Lung (tissue), 12 donors: Measurements from ENCODE around the gene DYRK1A. TPM values are rescaled to one million over a fixed set of nuclear protein-coding genes. Genes with fewer than 3 reads are reported as not detected.
"Not testable (repeated sequence)": the region's sequence is repeated elsewhere in the genome, so short reads cannot be mapped to it uniquely, and the experiment has no call there.

Experiments
- ATAC-seq: fragments of 200-7000 bp; cut with Tn5 transposase; one replicate; pipeline ENCODE4 v1.9.1; 2020; ENCODE audit warnings: moderate number of reproducible peaks; ENCODE audit not compliant: insufficient read depth, low FRiP score
- DNase-seq, 3 donors: peaks; one replicate each; pipeline ENCODE4 v3.0.0-alpha.2; 2013 to 2017
- H3K27ac ChIP-seq, 2 donors: one replicate each; pipeline ENCODE4 v1.5.1; 2013; ENCODE audit warnings: mild to moderate bottlenecking in 2 of 2, moderate library complexity in 2 of 2, control low read depth in 1 of 2, inconsistent platforms in 1 of 2, low read depth in 1 of 2, low read length in 1 of 2
- H3K27me3 ChIP-seq, 3 donors: one replicate each; pipeline ENCODE4 v1.5.1; 2013; ENCODE audit warnings: low read length in 2 of 3; ENCODE audit not compliant: control insufficient read depth in 3 of 3, insufficient read depth in 3 of 3
- H3K36me3 ChIP-seq, 4 donors: one replicate each; pipeline ENCODE4 v1.5.1; 2013; ENCODE audit warnings: low read length in 4 of 4, mild to moderate bottlenecking in 1 of 4, moderate library complexity in 1 of 4; ENCODE audit not compliant: control insufficient read depth in 4 of 4, insufficient read depth in 4 of 4
- H3K4me1 ChIP-seq, 5 donors: one replicate each; pipeline ENCODE4 v1.5.1; 2013; ENCODE audit warnings: low read length in 5 of 5, mild to moderate bottlenecking in 2 of 5, moderate library complexity in 1 of 5; ENCODE audit not compliant: control insufficient read depth in 5 of 5, insufficient read depth in 5 of 5
- H3K4me3 ChIP-seq: one replicate; pipeline ENCODE4 v1.5.1; 2013; ENCODE audit warnings: mild to moderate bottlenecking, control low read depth, moderate library complexity
- H3K9ac ChIP-seq, 2 donors: one replicate each; pipeline ENCODE4 v1.5.1; 2013; ENCODE audit warnings: low read length in 2 of 2, control low read depth in 1 of 2; ENCODE audit not compliant: insufficient read depth in 1 of 2
- H3K9me3 ChIP-seq, 4 donors: one replicate each; pipeline ENCODE4 v1.5.1; 2013; ENCODE audit warnings: low read length in 3 of 4, mild to moderate bottlenecking in 1 of 4, moderate library complexity in 1 of 4; ENCODE audit not compliant: control insufficient read depth in 4 of 4, insufficient read depth in 3 of 4
- WGBS, 2 donors: extraction: QIAGEN DNeasy Blood & Tissue Kit; methylation state at CpG; one replicate each; pipeline ENCODE4 v1.1.7; 2013; 5-methylcytosine and 5-hydroxymethylcytosine counted together
- polyA plus RNA-seq, 2 donors: library from polyadenylated mRNA; stranded (reverse); fragments of 200-250 nt; gene quantifications; one replicate each; pipeline ENCODE4 v1.2.1, GENCODE V29; 2013
- total RNA-seq, 2 donors: library from RNA; depleted of rRNA in 1 of 2; stranded (reverse); fragments of >200 nt in 1 of 2; gene quantifications; one replicate each; pipeline ENCODE4 v1.2.1, GENCODE V29; 2014 to 2021
- TF ChIP-seq, protein P1 (sequence below): IDR thresholded peaks from 2 replicates; pipeline ENCODE4 v1.5.1; 2012; ENCODE audit warnings: mild to moderate bottlenecking; ENCODE audit errors: control extremely low read depth, extremely low read depth
- donor health status: control.
- donor health status: control.
- donor health status: Bipolar disorder and iron deficiency.
- donor health status: healthy.
- donor health status: DM: yes; HTN: yes; CAD: no.

The DYRK1A gene
- total and polyA plus RNA-seq, 4 donors = 22.1 to 149 (median 43.3) TPM

DNA sequence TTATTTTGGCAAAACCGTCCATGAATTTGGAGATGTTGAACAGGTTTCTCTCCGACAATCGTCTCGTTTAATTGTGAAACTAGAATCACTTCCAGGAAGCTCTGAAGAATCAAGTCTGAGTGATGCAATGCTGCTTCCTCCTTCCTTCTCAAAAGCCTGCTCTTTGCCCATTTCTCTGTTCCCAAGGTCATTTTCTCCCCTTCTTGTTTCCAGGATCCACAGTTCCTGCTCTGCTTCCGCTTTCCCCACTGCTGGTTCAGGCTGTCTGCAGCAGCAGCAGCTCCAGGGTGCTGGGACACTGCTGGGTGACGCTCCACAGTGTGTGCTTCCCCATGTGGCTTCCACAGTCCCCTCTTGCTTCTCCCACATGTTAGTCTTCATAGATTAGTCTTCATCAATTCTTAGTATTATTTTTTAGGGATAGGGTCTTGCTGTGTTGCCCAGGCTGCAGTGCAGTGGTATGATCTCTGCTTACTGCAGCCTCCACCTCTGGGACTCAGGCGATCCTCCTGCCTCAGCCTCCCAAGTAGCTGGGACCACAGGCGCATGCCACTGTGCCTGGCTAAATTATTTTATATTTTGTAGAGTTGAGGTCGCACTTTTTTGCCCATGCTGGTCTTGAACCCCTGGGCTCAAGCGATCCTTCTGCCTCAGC lies 156.2 kb downstream of the DYRK1A start:
- no peak overlapping the region for H3K9ac ChIP-seq
- H3K9me3 ChIP-seq = no peaks in the 10 kb centered on the region
- no peak for DNase-seq
- WGBS, 2 donors = 68 to 77% methylated on average over 10 of the region's 10 CpGs
- no peak overlapping the region for H3K27ac ChIP-seq
- no peak for ATAC-seq
- H3K27me3 ChIP-seq = no peaks in the 10 kb centered on the region
- no peak overlapping the region for H3K4me3 ChIP-seq
- H3K36me3 ChIP-seq = no peaks in the 10 kb centered on the region
- H3K4me1 ChIP-seq = no peaks in the 10 kb centered on the region
- TF ChIP-seq, protein P1, sequence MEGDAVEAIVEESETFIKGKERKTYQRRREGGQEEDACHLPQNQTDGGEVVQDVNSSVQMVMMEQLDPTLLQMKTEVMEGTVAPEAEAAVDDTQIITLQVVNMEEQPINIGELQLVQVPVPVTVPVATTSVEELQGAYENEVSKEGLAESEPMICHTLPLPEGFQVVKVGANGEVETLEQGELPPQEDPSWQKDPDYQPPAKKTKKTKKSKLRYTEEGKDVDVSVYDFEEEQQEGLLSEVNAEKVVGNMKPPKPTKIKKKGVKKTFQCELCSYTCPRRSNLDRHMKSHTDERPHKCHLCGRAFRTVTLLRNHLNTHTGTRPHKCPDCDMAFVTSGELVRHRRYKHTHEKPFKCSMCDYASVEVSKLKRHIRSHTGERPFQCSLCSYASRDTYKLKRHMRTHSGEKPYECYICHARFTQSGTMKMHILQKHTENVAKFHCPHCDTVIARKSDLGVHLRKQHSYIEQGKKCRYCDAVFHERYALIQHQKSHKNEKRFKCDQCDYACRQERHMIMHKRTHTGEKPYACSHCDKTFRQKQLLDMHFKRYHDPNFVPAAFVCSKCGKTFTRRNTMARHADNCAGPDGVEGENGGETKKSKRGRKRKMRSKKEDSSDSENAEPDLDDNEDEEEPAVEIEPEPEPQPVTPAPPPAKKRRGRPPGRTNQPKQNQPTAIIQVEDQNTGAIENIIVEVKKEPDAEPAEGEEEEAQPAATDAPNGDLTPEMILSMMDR = no peak

DNA sequence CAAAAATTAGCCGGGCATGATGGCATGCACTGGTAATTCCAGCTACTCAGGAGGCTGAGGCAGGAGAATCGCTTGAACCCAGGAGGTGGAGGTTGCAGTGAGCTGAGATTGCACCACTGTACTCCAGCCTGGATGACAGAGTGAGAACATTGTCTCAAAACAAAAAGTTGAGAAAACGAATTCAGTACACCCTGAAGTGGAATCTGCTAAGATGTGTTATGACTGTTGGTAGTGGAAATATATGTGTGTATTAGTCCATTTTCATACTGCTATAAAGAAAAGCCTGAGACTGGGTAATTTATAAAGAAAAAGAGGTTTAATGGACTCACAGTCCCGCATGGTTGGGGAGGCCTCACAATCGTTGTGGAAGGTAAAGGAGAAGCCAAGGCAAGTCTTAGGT lies 158.4 kb downstream of the DYRK1A start:
- WGBS, 2 donors = 93 to 95% methylated on average over 5 of the region's 5 CpGs
- H3K9ac ChIP-seq, H3K27me3 ChIP-seq, H3K9me3 ChIP-seq, H3K27ac ChIP-seq, ATAC-seq, H3K4me1 ChIP-seq, H3K36me3 ChIP-seq, DNase-seq, H3K4me3 ChIP-seq: not testable (repeated sequence)

DNA sequence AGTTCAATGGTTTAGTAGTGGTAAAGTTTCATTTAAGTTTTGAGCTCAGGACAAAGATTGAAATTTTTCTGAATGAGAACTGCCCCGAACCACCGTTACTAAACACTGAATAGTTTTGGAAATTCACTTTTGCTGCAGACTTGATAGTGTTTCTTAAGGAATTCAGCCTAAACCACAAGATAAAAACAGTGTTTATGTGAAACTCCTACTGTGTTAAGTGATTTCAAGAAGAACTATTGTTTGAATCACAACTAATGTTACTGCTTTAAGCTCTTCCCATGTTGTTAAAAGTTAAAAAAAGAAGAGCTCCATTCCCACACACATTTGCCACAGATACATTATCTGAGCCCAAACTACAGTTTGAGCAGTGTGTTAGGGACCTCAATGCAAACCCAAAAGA lies 159.2 kb downstream of the DYRK1A start:
- Histone ChIP-seq H3K9me3 (no peaks in the 10 kb centered on the region), H3K4me1 (peaks cover 0 to 5% (median 0%) of the 10 kb centered on the region in 5 donors), H3K27ac (no peak overlapping the region), H3K9ac (no peak overlapping the region), H3K27me3 (no peaks in the 10 kb centered on the region), H3K36me3 (no peaks in the 10 kb centered on the region), H3K4me3 (no peak overlapping the region)
- TF ChIP-seq, protein P1 = no peak
- DNase-seq (no peak), ATAC-seq (no peak)
- 92 to 97% methylated on average over 2 of the region's 2 CpGs for WGBS, 2 donors

DNA sequence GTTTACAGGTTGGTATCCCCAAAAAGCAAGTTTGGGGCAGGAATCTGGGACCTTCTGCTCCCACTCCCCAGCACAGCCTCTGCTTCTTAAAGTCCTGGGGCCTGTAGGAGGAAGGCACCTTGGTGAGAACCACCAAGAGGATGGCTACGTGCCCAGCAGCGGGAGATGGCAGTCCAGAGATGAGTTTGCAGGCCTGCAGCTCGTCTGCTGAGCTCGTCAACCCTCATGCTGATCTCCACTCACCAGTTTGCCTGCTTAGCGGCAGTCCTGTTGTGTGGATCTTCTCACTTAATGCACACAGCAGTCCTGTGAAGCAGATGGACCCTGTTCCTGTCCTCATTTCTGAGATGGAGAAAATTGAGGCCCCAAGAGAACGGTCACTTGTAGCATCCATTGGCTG lies 160.5 kb downstream of the DYRK1A start:
- H3K27me3 ChIP-seq = no peaks in the 10 kb centered on the region
- DNase-seq (no peak), ATAC-seq (no peak)
- no peak overlapping the region for H3K27ac ChIP-seq
- TF ChIP-seq, protein P1 = no peak
- H3K4me1 ChIP-seq = peaks cover 0 to 12% (median 6%) of the 10 kb centered on the region in 5 donors
- H3K4me3 ChIP-seq = no peak overlapping the region
- H3K36me3 ChIP-seq = no peaks in the 10 kb centered on the region
- H3K9ac ChIP-seq = no peak overlapping the region
- no peaks in the 10 kb centered on the region for H3K9me3 ChIP-seq
- 91% methylated on average over 6 of the region's 6 CpGs for WGBS, 2 donors
